Endodermal cell (in vitro differentiated cells): Measurements from ENCODE around the gene DTL. TPM values are rescaled to one million over a fixed set of nuclear protein-coding genes. Genes with fewer than 3 reads are reported as not detected.
A peak's percentile ranks its signal among the peaks of the same experiment; 100 is the strongest.

ENCODE experiments used
- DNase-seq: peaks from one replicate; pipeline ENCODE4 v3.0.0-alpha.2; 2017
- H3K27ac ChIP-seq: 2 replicates; pipeline ENCODE4 v1.5.1; 2013; ENCODE audit warnings: mild to moderate bottlenecking, low read depth, low read length, moderate library complexity
- H3K27me3 ChIP-seq: 2 replicates; pipeline ENCODE4 v1.6.1; 2013; ENCODE audit warnings: mild to moderate bottlenecking, low read length, moderate library complexity; ENCODE audit not compliant: insufficient read depth, control insufficient read depth, poor library complexity, severe bottlenecking
- H3K36me3 ChIP-seq: 2 replicates; pipeline ENCODE4 v1.7.0; 2013; ENCODE audit warnings: mild to moderate bottlenecking, low read length, moderate library complexity; ENCODE audit not compliant: control insufficient read depth, insufficient read depth
- H3K4me1 ChIP-seq: one replicate; pipeline ENCODE4 v1.7.0; 2013; ENCODE audit warnings: low read length; ENCODE audit not compliant: control insufficient read depth, insufficient read depth
- H3K4me3 ChIP-seq: 2 replicates; pipeline ENCODE4 v1.5.1; 2013; ENCODE audit warnings: mild to moderate bottlenecking, low read length, moderate library complexity
- H3K9ac ChIP-seq: 2 replicates; pipeline ENCODE4 v1.6.1; 2013; ENCODE audit warnings: mild to moderate bottlenecking, low read length, moderate library complexity; ENCODE audit not compliant: poor library complexity, severe bottlenecking; ENCODE audit errors: extremely low read depth
- H3K9me3 ChIP-seq: 2 replicates; pipeline ENCODE4 v1.6.1; 2013; ENCODE audit warnings: mild to moderate bottlenecking, low read length, moderate library complexity; ENCODE audit not compliant: control insufficient read depth
- H3K27ac Mint-ChIP-seq: 2 replicates; pipeline ENCODE4 v1.8.0; 2020; ENCODE audit warnings: mixed read lengths
- H3K27me3 Mint-ChIP-seq: 2 replicates; pipeline ENCODE4 v1.8.0; 2021; ENCODE audit warnings: mild to moderate bottlenecking, mixed read lengths; ENCODE audit not compliant: insufficient read depth
- H3K36me3 Mint-ChIP-seq: 2 replicates; pipeline ENCODE4 v1.8.0; 2020; ENCODE audit warnings: low read depth, mixed read lengths
- H3K4me1 Mint-ChIP-seq: 2 replicates; pipeline ENCODE4 v1.8.0; 2020; ENCODE audit warnings: mixed read lengths
- H3K4me3 Mint-ChIP-seq: 2 replicates; pipeline ENCODE4 v1.8.0; 2020; ENCODE audit warnings: mild to moderate bottlenecking, moderate library complexity, mixed read lengths
- H3K9me3 Mint-ChIP-seq: 2 replicates; pipeline ENCODE4 v1.8.0; 2020; ENCODE audit warnings: mild to moderate bottlenecking, mixed read lengths
- WGBS, 2 experiments: methylation state at CpG; one replicate each; pipeline versions ENCODE4 v1.1.5 to v1.1.7; 2013; ENCODE audit warnings: missing lambda C conversion rate in 2 of 2, mixed read lengths in 1 of 2; ENCODE audit not compliant: insufficient coverage in 1 of 2, insufficient read length in 1 of 2; 5-methylcytosine and 5-hydroxymethylcytosine counted together
- total RNA-seq, 2 donors: library from RNA; stranded (reverse); fragmentation: NEBNext Ultra II Directional in 1 of 2; extraction: Animal tissue kit (Norgen Biotek cat#: 25700) in 1 of 2; gene quantifications; 2 replicates in 1 of 2; 3 replicates in 1 of 2; pipeline ENCODE4 v1.2.1, GENCODE V29; 2021
- TF ChIP-seq, protein P1 (sequence below): fragments of 200-600 bp; sonication (generic); conservative IDR thresholded peaks from 2 replicates; pipeline ENCODE4 v1.5.0; 2021; ENCODE audit warnings: antibody characterized with exemption, mild to moderate bottlenecking

Gene DTL
- total RNA-seq, 2 donors from 2014 or later = 45.5 to 73.8 TPM

GRCh38 chr1:212142883-212143530 lies 107.5 kb downstream of the DTL start:
- peaks cover 9% of the 10 kb centered on the region for H3K36me3 Mint-ChIP-seq
- 96% methylated on average over 2 of the region's 2 CpGs; no CpG with 5 or more reads in 1 of the 2 experiments for WGBS, 2 experiments
- no peak overlapping the region for H3K27ac Mint-ChIP-seq
- H3K4me3 Mint-ChIP-seq = no peak overlapping the region
- H3K4me3 ChIP-seq = no peak overlapping the region
- H3K4me1 ChIP-seq = no peaks in the 10 kb centered on the region
- H3K9me3 ChIP-seq = no peaks in the 10 kb centered on the region
- TF ChIP-seq, protein P1, sequence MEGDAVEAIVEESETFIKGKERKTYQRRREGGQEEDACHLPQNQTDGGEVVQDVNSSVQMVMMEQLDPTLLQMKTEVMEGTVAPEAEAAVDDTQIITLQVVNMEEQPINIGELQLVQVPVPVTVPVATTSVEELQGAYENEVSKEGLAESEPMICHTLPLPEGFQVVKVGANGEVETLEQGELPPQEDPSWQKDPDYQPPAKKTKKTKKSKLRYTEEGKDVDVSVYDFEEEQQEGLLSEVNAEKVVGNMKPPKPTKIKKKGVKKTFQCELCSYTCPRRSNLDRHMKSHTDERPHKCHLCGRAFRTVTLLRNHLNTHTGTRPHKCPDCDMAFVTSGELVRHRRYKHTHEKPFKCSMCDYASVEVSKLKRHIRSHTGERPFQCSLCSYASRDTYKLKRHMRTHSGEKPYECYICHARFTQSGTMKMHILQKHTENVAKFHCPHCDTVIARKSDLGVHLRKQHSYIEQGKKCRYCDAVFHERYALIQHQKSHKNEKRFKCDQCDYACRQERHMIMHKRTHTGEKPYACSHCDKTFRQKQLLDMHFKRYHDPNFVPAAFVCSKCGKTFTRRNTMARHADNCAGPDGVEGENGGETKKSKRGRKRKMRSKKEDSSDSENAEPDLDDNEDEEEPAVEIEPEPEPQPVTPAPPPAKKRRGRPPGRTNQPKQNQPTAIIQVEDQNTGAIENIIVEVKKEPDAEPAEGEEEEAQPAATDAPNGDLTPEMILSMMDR = no peak
- H3K27me3 Mint-ChIP-seq = no peaks in the 10 kb centered on the region
- H3K4me1 Mint-ChIP-seq = peaks cover 17% of the 10 kb centered on the region
- no peaks in the 10 kb centered on the region for H3K36me3 ChIP-seq
- H3K27ac ChIP-seq = no peak overlapping the region
- peaks cover 3% of the 10 kb centered on the region for H3K9me3 Mint-ChIP-seq
- H3K27me3 ChIP-seq = no peaks in the 10 kb centered on the region
- H3K9ac ChIP-seq = no peak overlapping the region
- no peak for DNase-seq

- 68 to 69% methylated on average over 6 to 7 of the region's 7 CpGs for WGBS, 2 experiments
- peaks cover 21% of the 10 kb centered on the region for H3K4me1 Mint-ChIP-seq
- Histone ChIP-seq H3K4me1 (no peaks in the 10 kb centered on the region), H3K4me3 (no peak overlapping the region), H3K27ac (peak overlapping the region; percentile 25), H3K9me3 (no peaks in the 10 kb centered on the region), H3K27me3 (no peaks in the 10 kb centered on the region), H3K9ac (no peak overlapping the region), H3K36me3 (no peaks in the 10 kb centered on the region)
- peaks cover 6% of the 10 kb centered on the region for H3K36me3 Mint-ChIP-seq
- H3K27ac Mint-ChIP-seq = peak overlapping the region; percentile 93
- peaks cover 6% of the 10 kb centered on the region for H3K9me3 Mint-ChIP-seq
- TF ChIP-seq, protein P1 = no peak
- no peak overlapping the region for H3K4me3 Mint-ChIP-seq
- no peaks in the 10 kb centered on the region for H3K27me3 Mint-ChIP-seq
- DNase-seq = peak; percentile 66
Observed at GRCh38 chr1:212147581-212148033, 112.1 kb downstream of the DTL start.

DNA sequence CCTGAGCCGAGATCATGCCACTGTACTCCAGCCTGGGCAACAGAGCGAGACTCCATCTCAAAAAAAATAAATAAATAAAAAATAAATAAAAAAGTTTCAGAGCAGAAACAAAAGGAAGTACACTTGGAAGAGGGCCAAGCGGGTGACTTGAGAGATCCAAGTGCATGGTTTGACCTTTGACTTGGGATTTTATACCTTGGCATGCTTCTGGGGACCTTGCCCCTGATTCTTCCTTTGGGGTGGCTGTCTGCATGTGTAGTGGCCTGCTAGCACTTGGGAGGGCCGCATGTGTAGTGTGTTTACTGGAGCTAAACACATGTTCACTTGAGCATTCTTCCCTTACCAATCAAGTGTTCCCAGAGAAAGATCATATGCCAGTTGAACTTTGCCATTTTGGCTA lies 114.0 kb downstream of the DTL start:
- no peak overlapping the region for H3K27ac ChIP-seq
- no peak overlapping the region for H3K27ac Mint-ChIP-seq
- no peaks in the 10 kb centered on the region for H3K9me3 ChIP-seq
- no peaks in the 10 kb centered on the region for H3K36me3 ChIP-seq
- no peak overlapping the region for H3K9ac ChIP-seq
- peaks cover 21% of the 10 kb centered on the region for H3K4me1 Mint-ChIP-seq
- 95 to 96% methylated on average over 2 to 3 of the region's 4 CpGs for WGBS, 2 experiments
- TF ChIP-seq, protein P1 = no peak
- H3K9me3 Mint-ChIP-seq = peaks cover 11% of the 10 kb centered on the region
- DNase-seq = no peak
- no peaks in the 10 kb centered on the region for H3K27me3 ChIP-seq
- H3K4me3 Mint-ChIP-seq = no peak overlapping the region
- no peaks in the 10 kb centered on the region for H3K4me1 ChIP-seq
- H3K4me3 ChIP-seq = no peak overlapping the region
- H3K36me3 Mint-ChIP-seq = peaks cover 1% of the 10 kb centered on the region
- H3K27me3 Mint-ChIP-seq = no peaks in the 10 kb centered on the region
